IPS-15b (cell line): ENCODE results near the gene KIF9.
"Not testable (repeated sequence)": the region's sequence is repeated elsewhere in the genome, so short reads cannot be mapped to it uniquely, and the experiment has no call there.

Experiments used
- H3K27me3 ChIP-seq: one replicate; pipeline ENCODE4 v1.6.1; 2013; ENCODE audit warnings: low read length; ENCODE audit not compliant: control insufficient read depth, insufficient read depth
- H3K36me3 ChIP-seq: one replicate; pipeline ENCODE4 v1.6.1; 2013; ENCODE audit warnings: low read length; ENCODE audit not compliant: control insufficient read depth, insufficient read depth
- H3K4me1 ChIP-seq: one replicate; pipeline ENCODE4 v1.6.1; 2013; ENCODE audit warnings: mild to moderate bottlenecking, low read length; ENCODE audit not compliant: control insufficient read depth, insufficient read depth
- H3K4me3 ChIP-seq: one replicate; pipeline ENCODE4 v1.5.1; 2013; ENCODE audit warnings: low read depth, low read length
- H3K9ac ChIP-seq: one replicate; pipeline ENCODE4 v1.6.1; 2013; ENCODE audit warnings: low read depth, mild to moderate bottlenecking, low read length
- H3K9me3 ChIP-seq: one replicate; pipeline ENCODE4 v1.6.1; 2013; ENCODE audit warnings: mild to moderate bottlenecking, low read length; ENCODE audit not compliant: control insufficient read depth, insufficient read depth

KIF9 gene

DNA sequence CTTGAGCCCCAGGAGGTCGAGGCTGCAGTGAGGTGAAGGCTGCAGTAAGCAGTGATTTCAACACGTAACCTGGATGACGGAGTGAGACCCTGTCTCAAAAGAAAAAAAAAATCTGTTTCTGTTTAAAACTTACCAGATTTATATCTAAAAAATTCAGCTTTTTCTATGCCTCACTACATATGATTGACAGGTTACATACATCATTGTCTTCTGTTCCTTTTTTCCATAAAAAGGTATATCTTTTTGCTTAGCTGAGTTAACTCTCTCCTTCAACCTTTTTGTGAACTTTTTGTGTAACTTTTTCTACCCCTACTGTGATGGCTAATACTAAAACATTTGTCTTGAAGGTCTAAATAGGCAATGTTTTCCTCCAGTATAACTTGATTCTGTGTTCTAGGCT, 80.1 kb downstream of the KIF9 start:
- Histone ChIP-seq H3K4me3 (no peak overlapping the region), H3K36me3 (no peaks in the 10 kb centered on the region), H3K4me1 (no peaks in the 10 kb centered on the region), H3K9me3 (no peaks in the 10 kb centered on the region), H3K9ac (no peak overlapping the region), H3K27me3 (no peaks in the 10 kb centered on the region)

DNA sequence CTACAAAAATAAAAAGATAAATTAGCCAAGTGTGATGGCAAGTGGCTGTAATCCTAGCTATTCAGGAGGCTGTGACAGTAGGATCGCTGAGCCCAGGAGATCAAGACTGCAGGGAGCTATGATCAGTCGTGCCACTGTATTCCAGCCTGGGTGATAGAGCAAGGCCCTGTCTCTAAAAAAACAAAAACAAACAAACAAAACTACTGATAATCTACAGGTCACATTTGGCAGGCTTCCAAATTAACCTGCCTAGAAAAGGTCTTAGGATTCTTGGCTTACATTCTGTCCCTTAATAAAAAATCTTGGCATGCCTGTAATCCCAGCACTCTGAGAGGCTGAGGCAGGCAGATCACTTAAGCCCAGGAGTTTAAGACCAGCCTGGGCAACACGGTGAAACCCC, 85.3 kb downstream of the KIF9 start:
- no peak overlapping the region for H3K9ac ChIP-seq
- no peaks in the 10 kb centered on the region for H3K36me3 ChIP-seq
- no peaks in the 10 kb centered on the region for H3K4me1 ChIP-seq
- H3K9me3 ChIP-seq = no peaks in the 10 kb centered on the region
- no peak overlapping the region for H3K4me3 ChIP-seq
- no peaks in the 10 kb centered on the region for H3K27me3 ChIP-seq

DNA sequence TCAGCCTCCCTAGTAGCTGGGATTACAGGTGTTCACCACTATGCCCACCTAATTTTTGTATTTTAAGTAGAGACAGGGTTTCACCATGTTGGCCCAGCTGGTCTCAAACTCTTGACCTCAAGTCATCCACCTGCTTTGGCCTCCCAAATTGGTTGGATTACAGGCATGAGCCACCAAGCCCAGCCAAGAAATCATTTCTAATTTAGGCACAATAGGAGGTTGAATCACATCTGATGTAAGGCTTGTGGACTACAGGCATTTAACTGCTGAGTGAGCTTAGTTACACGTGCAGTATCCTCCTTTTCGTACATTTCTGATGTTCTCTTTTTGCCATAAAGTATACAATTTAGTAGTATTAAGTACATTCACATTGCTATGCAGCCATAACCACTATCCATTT, 87.6 kb downstream of the KIF9 start:
- no peak overlapping the region for H3K4me3 ChIP-seq
- H3K9ac ChIP-seq = no peak overlapping the region
- H3K36me3 ChIP-seq = no peaks in the 10 kb centered on the region
- no peaks in the 10 kb centered on the region for H3K27me3 ChIP-seq
- H3K4me1 ChIP-seq = no peaks in the 10 kb centered on the region
- no peaks in the 10 kb centered on the region for H3K9me3 ChIP-seq

DNA sequence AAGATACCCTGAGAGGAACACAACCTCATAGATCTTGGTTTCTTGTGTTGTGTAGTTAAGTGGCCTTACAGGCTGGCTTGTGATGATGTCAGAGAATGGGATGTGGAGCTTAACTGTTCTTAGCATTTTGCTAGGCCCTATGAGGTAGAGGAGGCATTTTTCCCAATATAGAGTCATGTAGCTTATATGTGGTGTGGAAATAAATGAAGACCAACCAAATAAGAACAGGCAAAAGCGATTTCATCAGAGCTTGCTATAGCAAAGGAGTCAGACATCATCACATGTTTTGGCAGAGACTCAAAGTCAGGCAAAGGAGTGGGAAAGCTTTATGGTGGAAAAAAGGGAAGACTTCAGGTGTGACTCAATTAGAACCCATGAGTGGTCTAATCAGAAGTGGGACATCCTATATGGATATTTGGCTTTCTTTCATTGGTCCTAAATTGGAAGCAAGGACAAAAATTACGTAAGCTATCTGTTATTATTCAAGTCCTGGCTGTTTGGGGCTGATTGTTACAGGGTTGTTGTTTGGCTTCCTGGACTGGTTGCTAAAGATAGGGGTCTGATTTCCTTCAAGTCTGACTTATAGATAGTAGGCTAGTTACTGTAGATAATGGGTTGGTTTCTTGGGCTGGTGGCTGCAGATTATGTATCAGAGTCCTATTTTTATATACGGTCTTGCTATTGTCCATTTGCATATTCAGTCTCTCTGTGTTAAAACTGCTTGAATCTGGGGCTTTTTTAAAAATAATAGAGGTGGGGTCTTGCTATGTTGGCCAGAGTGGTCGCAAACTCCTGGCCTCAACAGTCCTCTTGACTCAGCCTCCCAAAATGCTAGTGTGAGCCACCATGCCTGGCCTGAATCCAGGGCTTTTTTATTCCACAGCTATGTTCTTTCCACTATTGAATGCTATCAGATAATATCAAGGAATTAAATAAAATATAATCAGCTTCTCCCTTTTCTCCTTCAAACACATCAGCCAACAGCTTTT, 88.4 kb downstream of the KIF9 start:
- Histone ChIP-seq H3K36me3 (no peaks in the 10 kb centered on the region), H3K27me3 (no peaks in the 10 kb centered on the region), H3K9me3 (no peaks in the 10 kb centered on the region), H3K4me1 (no peaks in the 10 kb centered on the region), H3K9ac (no peak overlapping the region), H3K4me3 (no peak overlapping the region)

DNA sequence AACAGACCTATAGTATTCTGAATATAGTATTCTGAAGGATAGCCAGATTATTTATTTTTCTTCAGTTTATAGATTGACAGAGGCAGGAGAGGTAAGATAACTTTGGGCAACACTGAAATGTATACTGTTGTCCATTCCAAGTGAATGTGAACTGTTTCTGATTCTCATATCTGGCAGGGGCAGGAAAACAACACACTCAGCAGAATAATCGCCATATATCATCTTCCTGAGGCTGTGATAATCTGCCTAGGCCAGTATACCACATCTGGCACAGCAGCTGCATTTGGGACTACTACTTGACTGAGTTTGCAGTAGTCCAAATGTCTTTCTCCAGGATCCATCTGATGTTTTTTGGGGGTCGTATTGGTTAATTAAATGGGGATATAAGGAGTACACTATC, 96.3 kb downstream of the KIF9 start:
- Histone ChIP-seq H3K4me1 (no peaks in the 10 kb centered on the region), H3K9ac (no peak overlapping the region), H3K4me3 (no peak overlapping the region), H3K9me3 (no peaks in the 10 kb centered on the region), H3K27me3 (no peaks in the 10 kb centered on the region), H3K36me3 (no peaks in the 10 kb centered on the region)

DNA sequence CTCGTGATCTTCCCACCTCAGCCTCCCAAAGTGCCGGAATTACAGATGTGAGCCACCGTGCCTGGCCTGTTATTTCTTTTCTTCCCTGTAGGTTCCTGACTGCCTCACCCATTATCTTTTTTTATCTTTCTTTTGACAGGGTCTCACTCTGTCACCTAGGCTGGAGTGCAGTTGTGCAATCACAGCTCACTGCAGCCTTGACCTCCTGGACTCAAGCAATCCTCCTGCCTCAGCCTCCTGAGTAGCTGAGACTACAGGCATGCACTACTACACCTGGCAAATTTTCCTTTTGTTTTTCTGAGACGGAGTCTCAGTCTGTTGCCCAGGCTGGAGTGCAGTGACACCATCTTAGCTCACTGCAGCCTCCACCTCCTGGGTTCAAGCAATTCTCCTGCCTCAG, 100.9 kb downstream of the KIF9 start:
- H3K4me1 ChIP-seq, H3K4me3 ChIP-seq, H3K9me3 ChIP-seq, H3K27me3 ChIP-seq, H3K9ac ChIP-seq, H3K36me3 ChIP-seq: not testable (repeated sequence)

DNA sequence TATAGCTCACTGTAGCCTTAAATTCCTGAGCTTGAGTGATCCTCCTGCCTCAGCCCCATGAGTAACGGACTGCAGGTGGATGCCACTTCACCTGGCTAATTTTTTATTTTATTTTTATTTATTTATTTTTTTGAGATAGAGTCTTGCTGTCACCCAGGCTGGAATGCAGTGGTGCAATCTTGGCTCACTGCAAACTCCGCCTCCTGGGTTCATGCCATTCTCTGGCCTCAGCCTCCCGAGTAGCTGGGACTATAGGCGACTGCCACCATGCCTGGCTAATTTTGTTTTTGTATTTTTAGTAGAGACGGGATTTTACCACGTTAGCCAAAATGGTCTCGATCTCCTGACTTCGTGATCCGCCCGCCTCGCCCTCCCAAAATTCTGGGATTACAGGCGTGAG, 102.6 kb downstream of the KIF9 start:
- not testable (repeated sequence) for H3K9me3 ChIP-seq, H3K4me1 ChIP-seq, H3K36me3 ChIP-seq, H3K9ac ChIP-seq, H3K27me3 ChIP-seq, H3K4me3 ChIP-seq
